ENCODE results near the gene IL21.

GRCh38 chr4:122632396-122633143 is 11.7 kb upstream of the IL21 start:
- TF ChIP-seq CTCF (conservative IDR thresholded peaks at IDR 0.05 in 1 of 2, IDR thresholded peaks at IDR 0.05 in 1 of 2; ENCODE audit: low read depth in 1 of 2, low read length in 2 of 2) (no peak), EZH2 (IDR thresholded peaks at IDR 0.05; ENCODE audit: low read length, missing control alignments) (no peak)

Data from fibroblast of lung (primary cell).